LoVo (cell line): Measurements from ENCODE around the gene TJAP1.
"Not testable (repeated sequence)": the region's sequence is repeated elsewhere in the genome, so short reads cannot be mapped to it uniquely, and the experiment has no call there.

Experiments
- DNase-seq: peaks from one replicate; pipeline ENCODE4 v3.0.0-alpha.2; 2016; ENCODE audit warnings: low spot score

TJAP1 gene

GRCh38 chr6:43532201-43532600 lies 54.8 kb downstream of the TJAP1 start:
- no peak for DNase-seq

- DNase-seq = not testable (repeated sequence)
Observed at GRCh38 chr6:43538986-43539385, 61.6 kb downstream of the TJAP1 start.

- not testable (repeated sequence) for DNase-seq
Observed at GRCh38 chr6:43539409-43539808, 62.0 kb downstream of the TJAP1 start.

GRCh38 chr6:43540507-43540906 lies 63.1 kb downstream of the TJAP1 start:
- DNase-seq = no peak

- DNase-seq = no peak
Observed at GRCh38 chr6:43541774-43542471, 64.6 kb downstream of the TJAP1 start.

- DNase-seq = no peak
Observed at GRCh38 chr6:43544461-43544860, 67.1 kb downstream of the TJAP1 start.

- no peak for DNase-seq
Observed at GRCh38 chr6:43547222-43547621, 69.9 kb downstream of the TJAP1 start.
